ENCODE results near the gene LRMDA. TPM values are rescaled to one million over a fixed set of nuclear protein-coding genes. Genes with fewer than 3 reads are reported as not detected.

Gene LRMDA
- total RNA-seq, 1 donor from 2014 or later = 19.4 TPM

DNA sequence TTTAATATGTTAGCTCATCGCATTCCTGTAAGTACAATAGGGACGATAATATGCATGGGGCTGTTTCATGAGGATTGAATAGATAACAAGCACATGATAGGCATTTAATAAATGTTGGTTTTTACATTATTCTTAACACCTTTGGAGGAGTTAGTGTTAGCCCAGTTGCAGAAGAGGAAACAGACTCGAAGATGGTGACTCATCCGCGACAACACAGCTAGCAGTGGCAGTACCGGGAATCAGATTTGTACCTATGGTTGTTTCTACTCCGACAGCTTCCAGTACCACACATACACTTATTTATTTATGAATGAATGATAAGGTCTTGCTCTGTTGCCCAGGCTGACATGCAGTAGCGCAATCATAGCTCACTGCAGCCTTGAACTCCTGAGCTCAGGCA is 2.9 kb downstream of the LRMDA start:
- Mint-ChIP-seq H3K27ac (ENCODE audit: unreplicated experiment) (no peak overlapping the region), H3K36me3 (ENCODE audit: low read depth, unreplicated experiment) (peaks cover 2% of the 10 kb centered on the region), H3K4me1 (ENCODE audit: unreplicated experiment) (peaks cover 41% of the 10 kb centered on the region), H3K27me3 (ENCODE audit: unreplicated experiment) (peaks cover 3% of the 10 kb centered on the region), H3K9me3 (ENCODE audit: unreplicated experiment) (no peaks in the 10 kb centered on the region), H3K4me3 (ENCODE audit: unreplicated experiment) (no peak overlapping the region)
- TF ChIP-seq, protein P1, sequence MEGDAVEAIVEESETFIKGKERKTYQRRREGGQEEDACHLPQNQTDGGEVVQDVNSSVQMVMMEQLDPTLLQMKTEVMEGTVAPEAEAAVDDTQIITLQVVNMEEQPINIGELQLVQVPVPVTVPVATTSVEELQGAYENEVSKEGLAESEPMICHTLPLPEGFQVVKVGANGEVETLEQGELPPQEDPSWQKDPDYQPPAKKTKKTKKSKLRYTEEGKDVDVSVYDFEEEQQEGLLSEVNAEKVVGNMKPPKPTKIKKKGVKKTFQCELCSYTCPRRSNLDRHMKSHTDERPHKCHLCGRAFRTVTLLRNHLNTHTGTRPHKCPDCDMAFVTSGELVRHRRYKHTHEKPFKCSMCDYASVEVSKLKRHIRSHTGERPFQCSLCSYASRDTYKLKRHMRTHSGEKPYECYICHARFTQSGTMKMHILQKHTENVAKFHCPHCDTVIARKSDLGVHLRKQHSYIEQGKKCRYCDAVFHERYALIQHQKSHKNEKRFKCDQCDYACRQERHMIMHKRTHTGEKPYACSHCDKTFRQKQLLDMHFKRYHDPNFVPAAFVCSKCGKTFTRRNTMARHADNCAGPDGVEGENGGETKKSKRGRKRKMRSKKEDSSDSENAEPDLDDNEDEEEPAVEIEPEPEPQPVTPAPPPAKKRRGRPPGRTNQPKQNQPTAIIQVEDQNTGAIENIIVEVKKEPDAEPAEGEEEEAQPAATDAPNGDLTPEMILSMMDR (IDR thresholded peaks at IDR 0.05; ENCODE audit: unreplicated experiment) = no peak
- no peak for DNase-seq (ENCODE audit: low spot score)

DNA sequence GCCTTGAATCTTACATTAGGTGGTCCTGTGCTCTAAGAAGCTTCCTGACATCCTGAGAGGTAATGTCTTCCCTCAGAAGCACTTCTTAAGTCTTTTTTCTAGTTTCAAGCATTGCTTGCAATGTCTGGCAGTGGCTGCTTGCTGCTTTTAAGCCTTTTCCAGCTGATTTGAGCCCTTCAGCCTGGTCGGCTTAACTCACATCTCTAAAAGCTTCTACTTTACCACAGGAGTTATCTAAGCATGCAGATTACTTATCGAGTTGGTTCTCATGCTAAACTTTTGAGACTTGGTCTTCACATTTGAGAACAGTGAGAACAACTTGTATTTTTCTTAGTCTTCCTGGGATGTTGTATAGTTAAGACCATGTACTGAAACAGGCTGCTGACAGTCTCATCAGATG is 3.9 kb downstream of the LRMDA start:
- Mint-ChIP-seq H3K27ac (ENCODE audit: unreplicated experiment) (no peak overlapping the region), H3K9me3 (ENCODE audit: unreplicated experiment) (no peaks in the 10 kb centered on the region), H3K36me3 (ENCODE audit: low read depth, unreplicated experiment) (peaks cover 12% of the 10 kb centered on the region), H3K4me1 (ENCODE audit: unreplicated experiment) (peaks cover 35% of the 10 kb centered on the region), H3K27me3 (ENCODE audit: unreplicated experiment) (peaks cover 4% of the 10 kb centered on the region), H3K4me3 (ENCODE audit: unreplicated experiment) (no peak overlapping the region)
- TF ChIP-seq, protein P1 (IDR thresholded peaks at IDR 0.05; ENCODE audit: unreplicated experiment) = no peak
- no peak for DNase-seq (ENCODE audit: low spot score)

DNA sequence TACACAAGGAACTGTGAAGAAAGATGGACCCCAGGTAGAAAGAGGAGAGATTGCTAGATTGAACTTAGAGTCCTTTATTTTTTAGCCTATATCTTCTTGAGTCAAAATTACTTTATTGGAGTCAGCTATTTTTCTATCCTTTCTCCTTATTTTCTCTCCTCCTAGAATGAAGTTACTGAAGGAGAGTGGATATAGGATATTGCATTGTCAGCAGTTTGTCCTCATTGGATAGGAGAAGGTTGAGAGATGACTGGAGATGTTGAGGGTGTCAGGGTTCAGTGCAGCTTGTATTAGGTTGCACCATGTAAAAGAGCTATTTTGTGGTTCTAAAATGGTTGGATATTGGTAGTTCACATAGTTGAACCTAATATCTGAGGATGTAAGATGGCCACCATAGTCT is 5.5 kb downstream of the LRMDA start:
- H3K27ac Mint-ChIP-seq (ENCODE audit: unreplicated experiment) = no peak overlapping the region
- H3K36me3 Mint-ChIP-seq (ENCODE audit: low read depth, unreplicated experiment) = peaks cover 12% of the 10 kb centered on the region
- H3K4me3 Mint-ChIP-seq (ENCODE audit: unreplicated experiment) = no peak overlapping the region
- DNase-seq (ENCODE audit: low spot score) = no peak
- TF ChIP-seq, protein P1 (IDR thresholded peaks at IDR 0.05; ENCODE audit: unreplicated experiment) = no peak
- H3K4me1 Mint-ChIP-seq (ENCODE audit: unreplicated experiment) = peaks cover 31% of the 10 kb centered on the region
- no peaks in the 10 kb centered on the region for H3K9me3 Mint-ChIP-seq (ENCODE audit: unreplicated experiment)
- H3K27me3 Mint-ChIP-seq (ENCODE audit: unreplicated experiment) = peaks cover 3% of the 10 kb centered on the region

DNA sequence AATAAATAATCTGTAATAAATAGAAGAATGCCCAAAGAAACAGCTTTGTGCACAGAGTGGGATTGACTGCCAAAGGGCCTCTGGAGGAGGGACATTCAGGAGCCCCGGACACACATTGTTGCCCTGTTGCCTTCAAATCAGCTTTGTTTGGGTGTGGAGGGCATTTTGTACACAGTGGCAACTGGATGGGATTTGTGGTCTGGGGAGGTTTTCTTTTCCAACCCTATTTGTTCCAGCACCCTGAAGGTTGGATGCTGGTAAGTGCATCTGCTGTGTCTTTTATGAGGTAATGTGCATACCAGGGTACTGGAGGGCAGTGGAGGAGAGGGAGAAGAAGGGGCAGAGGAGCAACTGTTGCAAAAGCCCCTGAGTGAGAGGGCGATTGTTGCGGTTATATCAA is 6.3 kb downstream of the LRMDA start:
- H3K27me3 Mint-ChIP-seq (ENCODE audit: unreplicated experiment) = peaks cover 2% of the 10 kb centered on the region
- no peaks in the 10 kb centered on the region for H3K9me3 Mint-ChIP-seq (ENCODE audit: unreplicated experiment)
- H3K27ac Mint-ChIP-seq (ENCODE audit: unreplicated experiment) = no peak overlapping the region
- no peak overlapping the region for H3K4me3 Mint-ChIP-seq (ENCODE audit: unreplicated experiment)
- peaks cover 12% of the 10 kb centered on the region for H3K36me3 Mint-ChIP-seq (ENCODE audit: low read depth, unreplicated experiment)
- peaks cover 24% of the 10 kb centered on the region for H3K4me1 Mint-ChIP-seq (ENCODE audit: unreplicated experiment)
- DNase-seq (ENCODE audit: low spot score) = no peak
- TF ChIP-seq, protein P1 (IDR thresholded peaks at IDR 0.05; ENCODE audit: unreplicated experiment) = no peak

DNA sequence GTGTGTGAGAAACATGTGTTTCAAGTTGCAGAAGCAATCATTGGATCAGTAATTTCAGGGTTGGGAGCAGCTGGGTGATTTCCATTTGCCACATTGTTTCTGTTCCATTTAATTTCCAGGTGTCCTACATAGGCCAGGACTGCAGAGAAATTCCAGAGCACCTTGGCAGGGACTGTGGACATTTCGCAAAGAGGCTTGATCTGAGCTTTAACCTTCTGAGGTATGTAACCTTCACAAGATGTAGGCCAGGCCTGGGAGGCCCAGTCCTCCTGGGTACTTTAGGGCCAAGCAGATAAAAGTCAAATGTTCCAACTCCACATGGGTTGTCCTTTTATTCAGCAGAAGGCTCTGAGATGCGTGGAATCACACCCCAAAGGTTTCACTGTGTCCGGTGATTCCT is 6.9 kb downstream of the LRMDA start:
- Mint-ChIP-seq H3K9me3 (ENCODE audit: unreplicated experiment) (no peaks in the 10 kb centered on the region), H3K27me3 (ENCODE audit: unreplicated experiment) (peaks cover 2% of the 10 kb centered on the region), H3K36me3 (ENCODE audit: low read depth, unreplicated experiment) (peaks cover 16% of the 10 kb centered on the region), H3K27ac (ENCODE audit: unreplicated experiment) (no peak overlapping the region), H3K4me1 (ENCODE audit: unreplicated experiment) (peaks cover 18% of the 10 kb centered on the region), H3K4me3 (ENCODE audit: unreplicated experiment) (no peak overlapping the region)
- DNase-seq (ENCODE audit: low spot score) = no peak
- TF ChIP-seq, protein P1 (IDR thresholded peaks at IDR 0.05; ENCODE audit: unreplicated experiment) = no peak
